Nucleus accumbens (tissue), 56 donors: ENCODE results near the gene TRIM47.

Experiments
- DNase-seq, 56 donors: peaks; one replicate each; lab custom pipeline; 2025; lab: John Stamatoyannopoulos, UW

The TRIM47 gene

GRCh38 chr17:75836605-75837004 lies 41.8 kb downstream of the TRIM47 start:
- no peak for DNase-seq

- DNase-seq = no peak
These were observed 42.8 kb downstream of the TRIM47 start for GRCh38 chr17:75835654-75835987.

- peak in 1 of 56 donors; percentile 43 for DNase-seq
These were observed 43.3 kb downstream of the TRIM47 start for GRCh38 chr17:75834928-75835653.

GRCh38 chr17:75834279-75834920 lies 44.0 kb downstream of the TRIM47 start:
- DNase-seq = peak in 46 of 56 donors; percentile 5 to 80 (median 45)

GRCh38 chr17:75832652-75833400 lies 45.6 kb downstream of the TRIM47 start:
- DNase-seq = no peak

GRCh38 chr17:75832164-75832651 lies 46.2 kb downstream of the TRIM47 start:
- peak in 1 of 56 donors; percentile 37 for DNase-seq

GRCh38 chr17:75831032-75831571 lies 47.3 kb downstream of the TRIM47 start:
- no peak for DNase-seq

GRCh38 chr17:75830164-75831031 lies 48.0 kb downstream of the TRIM47 start:
- no peak for DNase-seq

- DNase-seq = no peak
These were observed 48.6 kb downstream of the TRIM47 start for GRCh38 chr17:75829747-75830146.

GRCh38 chr17:75828741-75829140 lies 49.6 kb downstream of the TRIM47 start:
- no peak for DNase-seq

- DNase-seq = peak in 1 of 56 donors; percentile 49
These were observed 50.3 kb downstream of the TRIM47 start for GRCh38 chr17:75828076-75828400.

- peak in 53 of 56 donors; percentile 17 to 90 (median 65) for DNase-seq
These were observed 50.9 kb downstream of the TRIM47 start for GRCh38 chr17:75827308-75828075.

GRCh38 chr17:75826561-75827307 lies 51.6 kb downstream of the TRIM47 start:
- no peak for DNase-seq

GRCh38 chr17:75825748-75826370 lies 52.5 kb downstream of the TRIM47 start:
- no peak for DNase-seq

- no peak for DNase-seq
These were observed 53.2 kb downstream of the TRIM47 start for GRCh38 chr17:75825149-75825552.

- DNase-seq = no peak
These were observed 53.7 kb downstream of the TRIM47 start for GRCh38 chr17:75824666-75825065.
